Liver (tissue), 3 donors: ENCODE data around the gene DPYD.

ENCODE experiments used
- EGR1 ChIP-seq, 2 donors: IDR thresholded peaks; 2 replicates each; pipeline ENCODE4 v1.6.1; 2016 to 2018; ENCODE audit warnings: antibody characterized with exemption in 2 of 2, low read depth in 2 of 2
- JUND ChIP-seq, 2 donors: IDR thresholded peaks; 2 replicates each; pipeline ENCODE4 v1.6.1; 2016; ENCODE audit warnings: antibody characterized with exemption in 2 of 2
- NR2F2 ChIP-seq: IDR thresholded peaks from 2 replicates; pipeline ENCODE4 v1.6.1; 2016; ENCODE audit warnings: antibody characterized with exemption
- RAD21 ChIP-seq, 2 donors: IDR thresholded peaks; 2 replicates each; pipeline ENCODE4 v1.6.1; 2016; ENCODE audit warnings: antibody characterized with exemption in 2 of 2, mild to moderate bottlenecking in 2 of 2
- RXRA ChIP-seq, 2 donors: IDR thresholded peaks; 2 replicates each; pipeline ENCODE4 v1.6.1; 2017 to 2018; ENCODE audit warnings: antibody characterized with exemption in 2 of 2, mild to moderate bottlenecking in 1 of 2
- SP1 ChIP-seq: IDR thresholded peaks from 2 replicates; pipeline ENCODE4 v1.6.1; 2018; ENCODE audit warnings: antibody characterized with exemption, mild to moderate bottlenecking
- TAF1 ChIP-seq: conservative IDR thresholded peaks from 2 replicates; pipeline ENCODE4 v1.6.1; 2016; ENCODE audit warnings: antibody characterized with exemption, mild to moderate bottlenecking
- YY1 ChIP-seq: IDR thresholded peaks from 2 replicates; pipeline ENCODE4 v1.6.1; 2016; ENCODE audit warnings: antibody characterized with exemption, mild to moderate bottlenecking
- TF ChIP-seq, protein P1 (sequence below): IDR thresholded peaks from 2 replicates; pipeline ENCODE4 v1.6.1; 2016; ENCODE audit warnings: antibody characterized with exemption
- TF ChIP-seq, protein P2 (sequence below): fragments of 150-350 bp; IDR thresholded peaks from 2 replicates; pipeline ENCODE4 v1.5.1; 2017; ENCODE audit warnings: improper control_type of control experiment, low read depth, low read length; ENCODE audit not compliant: missing input control
- TF ChIP-seq, protein P3 (sequence below): IDR thresholded peaks from 2 replicates; pipeline ENCODE4 v1.6.1; 2016; ENCODE audit warnings: antibody characterized with exemption, mild to moderate bottlenecking
- donor health status: healthy.
- donor health status: healthy.

DNA sequence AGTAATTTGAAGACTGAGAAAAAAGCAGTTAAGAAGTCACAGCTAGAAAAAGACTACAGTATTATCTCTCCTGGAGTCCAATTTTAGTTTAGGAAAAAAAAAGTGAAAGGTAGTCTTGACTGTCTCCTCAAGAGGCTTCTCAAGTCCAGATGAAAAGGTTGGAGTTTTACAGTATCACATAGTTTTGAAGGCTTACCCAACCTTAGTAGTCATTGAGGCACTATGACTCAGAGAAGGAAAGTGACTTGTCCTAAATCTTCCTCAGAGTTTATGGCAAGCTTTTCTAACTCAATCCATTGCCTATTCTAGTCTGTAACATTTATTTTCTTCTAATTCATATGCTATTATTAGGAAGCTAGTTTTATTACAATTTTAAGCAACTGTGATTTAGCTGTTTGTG is 174.9 kb downstream of the DPYD start:
- TF ChIP-seq, protein P1, sequence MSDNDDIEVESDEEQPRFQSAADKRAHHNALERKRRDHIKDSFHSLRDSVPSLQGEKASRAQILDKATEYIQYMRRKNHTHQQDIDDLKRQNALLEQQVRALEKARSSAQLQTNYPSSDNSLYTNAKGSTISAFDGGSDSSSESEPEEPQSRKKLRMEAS = no peak
- TF ChIP-seq NR2F2 (no peak), EGR1 (IDR thresholded peaks at IDR 0.05; ENCODE audit: low read depth in 2 of 2) (no peak), TAF1 (no peak), YY1 (no peak), SP1 (no peak), JUND (IDR thresholded peaks at IDR 0.05) (no peak), RAD21 (IDR thresholded peaks at IDR 0.05) (no peak), RXRA (IDR thresholded peaks at IDR 0.05) (no peak)
- TF ChIP-seq, protein P2, sequence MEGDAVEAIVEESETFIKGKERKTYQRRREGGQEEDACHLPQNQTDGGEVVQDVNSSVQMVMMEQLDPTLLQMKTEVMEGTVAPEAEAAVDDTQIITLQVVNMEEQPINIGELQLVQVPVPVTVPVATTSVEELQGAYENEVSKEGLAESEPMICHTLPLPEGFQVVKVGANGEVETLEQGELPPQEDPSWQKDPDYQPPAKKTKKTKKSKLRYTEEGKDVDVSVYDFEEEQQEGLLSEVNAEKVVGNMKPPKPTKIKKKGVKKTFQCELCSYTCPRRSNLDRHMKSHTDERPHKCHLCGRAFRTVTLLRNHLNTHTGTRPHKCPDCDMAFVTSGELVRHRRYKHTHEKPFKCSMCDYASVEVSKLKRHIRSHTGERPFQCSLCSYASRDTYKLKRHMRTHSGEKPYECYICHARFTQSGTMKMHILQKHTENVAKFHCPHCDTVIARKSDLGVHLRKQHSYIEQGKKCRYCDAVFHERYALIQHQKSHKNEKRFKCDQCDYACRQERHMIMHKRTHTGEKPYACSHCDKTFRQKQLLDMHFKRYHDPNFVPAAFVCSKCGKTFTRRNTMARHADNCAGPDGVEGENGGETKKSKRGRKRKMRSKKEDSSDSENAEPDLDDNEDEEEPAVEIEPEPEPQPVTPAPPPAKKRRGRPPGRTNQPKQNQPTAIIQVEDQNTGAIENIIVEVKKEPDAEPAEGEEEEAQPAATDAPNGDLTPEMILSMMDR = no peak
- TF ChIP-seq, protein P3, sequence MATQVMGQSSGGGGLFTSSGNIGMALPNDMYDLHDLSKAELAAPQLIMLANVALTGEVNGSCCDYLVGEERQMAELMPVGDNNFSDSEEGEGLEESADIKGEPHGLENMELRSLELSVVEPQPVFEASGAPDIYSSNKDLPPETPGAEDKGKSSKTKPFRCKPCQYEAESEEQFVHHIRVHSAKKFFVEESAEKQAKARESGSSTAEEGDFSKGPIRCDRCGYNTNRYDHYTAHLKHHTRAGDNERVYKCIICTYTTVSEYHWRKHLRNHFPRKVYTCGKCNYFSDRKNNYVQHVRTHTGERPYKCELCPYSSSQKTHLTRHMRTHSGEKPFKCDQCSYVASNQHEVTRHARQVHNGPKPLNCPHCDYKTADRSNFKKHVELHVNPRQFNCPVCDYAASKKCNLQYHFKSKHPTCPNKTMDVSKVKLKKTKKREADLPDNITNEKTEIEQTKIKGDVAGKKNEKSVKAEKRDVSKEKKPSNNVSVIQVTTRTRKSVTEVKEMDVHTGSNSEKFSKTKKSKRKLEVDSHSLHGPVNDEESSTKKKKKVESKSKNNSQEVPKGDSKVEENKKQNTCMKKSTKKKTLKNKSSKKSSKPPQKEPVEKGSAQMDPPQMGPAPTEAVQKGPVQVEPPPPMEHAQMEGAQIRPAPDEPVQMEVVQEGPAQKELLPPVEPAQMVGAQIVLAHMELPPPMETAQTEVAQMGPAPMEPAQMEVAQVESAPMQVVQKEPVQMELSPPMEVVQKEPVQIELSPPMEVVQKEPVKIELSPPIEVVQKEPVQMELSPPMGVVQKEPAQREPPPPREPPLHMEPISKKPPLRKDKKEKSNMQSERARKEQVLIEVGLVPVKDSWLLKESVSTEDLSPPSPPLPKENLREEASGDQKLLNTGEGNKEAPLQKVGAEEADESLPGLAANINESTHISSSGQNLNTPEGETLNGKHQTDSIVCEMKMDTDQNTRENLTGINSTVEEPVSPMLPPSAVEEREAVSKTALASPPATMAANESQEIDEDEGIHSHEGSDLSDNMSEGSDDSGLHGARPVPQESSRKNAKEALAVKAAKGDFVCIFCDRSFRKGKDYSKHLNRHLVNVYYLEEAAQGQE = no peak
